GM12878 (cell line): ENCODE results near the gene MLXIP. TPM values are rescaled to one million over a fixed set of nuclear protein-coding genes. Genes with fewer than 3 reads are reported as not detected.

Experiments
- ATAC-seq: fragments of 200-7000 bp; cut with Tn5 transposase; 3 replicates; pipeline ENCODE4 v1.9.1; 2020; ENCODE audit warnings: mild to moderate bottlenecking, moderate library complexity
- BruUV-seq: library from RNA; stranded (reverse); fragments of 400-500 nt; replicated peaks from 2 replicates; lab custom pipeline; 2021; lab: Mats Ljungman, UMichigan
- CTCF ChIA-PET: fragments of 300-600 bp; sonication (Branson Sonifier 250); formaldehyde crosslinking; extraction: SDS; loops from one replicate; lab custom pipeline; 2021; ENCODE audit warnings: inconsistent platforms; lab: Yijun Ruan, JAX
- POLR2A ChIA-PET: fragments of 350-600 bp; formaldehyde crosslinking; extraction: SDS; loops from one replicate; lab custom pipeline; 2021; ENCODE audit warnings: inconsistent platforms; lab: Charles Lee
- RAD21 ChIA-PET: fragments of 300-600 bp; sonication (Branson Sonifier 250); formaldehyde crosslinking; loops from one replicate; lab custom pipeline; 2023; ENCODE audit warnings: antibody characterized with exemption; ENCODE audit not compliant: unreplicated experiment; lab: Charles Lee
- SMC1A ChIA-PET: fragments of 300-600 bp; sonication (Branson Sonifier 250); formaldehyde crosslinking; loops from one replicate; lab custom pipeline; 2023; ENCODE audit not compliant: unreplicated experiment, uncharacterized antibody; lab: Charles Lee
- DNase-seq: peaks from one replicate; pipeline ENCODE4 v3.0.0-alpha.2; 2011; ENCODE audit warnings: low read depth, low spot score
- FAIRE-seq: peaks from 3 replicates; lab custom pipeline; 2011; peaks lifted over from hg19 to GRCh38; lab: Jason Lieb, UNC
- H2AFZ ChIP-seq: 2 replicates; pipeline ENCODE4 v1.6.0; 2011; ENCODE audit warnings: low read depth, low read length, control low read depth; ENCODE audit not compliant: control insufficient read depth
- H3K27ac ChIP-seq: 2 replicates; pipeline ENCODE4 v1.5.1; 2011; ENCODE audit warnings: control low read depth; ENCODE audit not compliant: control insufficient read depth, insufficient read depth
- H3K27me3 ChIP-seq, 2 experiments: replicated peaks in 1 of 2; 2 replicates each; pipeline versions ENCODE4 v1.6.0 to v1.6.1; 2011; ENCODE audit warnings: low read length in 1 of 2; ENCODE audit not compliant: control insufficient read depth in 2 of 2, insufficient read depth in 2 of 2
- H3K36me3 ChIP-seq, 2 experiments: 2 replicates each; pipeline ENCODE4 v1.5.1; 2011; ENCODE audit warnings: low read length in 1 of 2; ENCODE audit not compliant: control insufficient read depth in 2 of 2, insufficient read depth in 2 of 2
- H3K4me1 ChIP-seq: 2 replicates; pipeline ENCODE4 v1.6.1; 2011; ENCODE audit warnings: mild to moderate bottlenecking, low read length, moderate library complexity, mixed read lengths; ENCODE audit not compliant: control insufficient read depth, insufficient read depth
- H3K4me2 ChIP-seq: 2 replicates; pipeline ENCODE4 v1.6.0; 2011; ENCODE audit warnings: control low read depth; ENCODE audit not compliant: control insufficient read depth, insufficient read depth
- H3K4me3 ChIP-seq: fragments of 200-600 bp; sonication (generic); 2 replicates; pipeline ENCODE4 v1.5.1; 2016
- H3K79me2 ChIP-seq: 2 replicates; pipeline ENCODE4 v1.6.0; 2011; ENCODE audit warnings: low read length; ENCODE audit not compliant: control insufficient read depth, insufficient read depth
- H3K9ac ChIP-seq: 2 replicates; pipeline ENCODE4 v1.8.0; 2011; ENCODE audit warnings: low read length, control low read depth, mixed read lengths; ENCODE audit not compliant: control insufficient read depth, insufficient read depth
- H3K9me3 ChIP-seq: replicated peaks from 3 replicates; pipeline ENCODE4 v1.5.1; 2011; ENCODE audit warnings: mild to moderate bottlenecking, low read length; ENCODE audit not compliant: control insufficient read depth, insufficient read depth
- H4K20me1 ChIP-seq: 2 replicates; pipeline ENCODE4 v1.6.0; 2011; ENCODE audit not compliant: control insufficient read depth, insufficient read depth
- CHD4 ChIP-seq: fragments of 200-600 bp; sonication (generic); IDR thresholded peaks from 2 replicates; pipeline ENCODE4 v1.6.1; 2016; ENCODE audit warnings: mild to moderate bottlenecking
- E4F1 ChIP-seq: fragments of 450-650 bp; IDR thresholded peaks from 2 replicates; pipeline ENCODE4 v1.6.1; 2018; ENCODE audit warnings: borderline replicate concordance, mild to moderate bottlenecking; ENCODE audit not compliant: partially characterized antibody
- EED ChIP-seq: sonication (generic); IDR thresholded peaks from 2 replicates; pipeline ENCODE4 v1.6.1; 2016; ENCODE audit warnings: antibody characterized with exemption, low read depth
- NBN ChIP-seq: fragments of 450-650 bp; IDR thresholded peaks from 2 replicates; pipeline ENCODE4 v1.6.1; 2016
- NKRF ChIP-seq: fragments of 450-650 bp; conservative IDR thresholded peaks from 2 replicates; pipeline ENCODE4 v1.6.1; 2017; ENCODE audit warnings: mild to moderate bottlenecking, moderate library complexity
- NR2C2 ChIP-seq: IDR thresholded peaks from 2 replicates; pipeline ENCODE4 v1.6.1; 2011; ENCODE audit warnings: borderline replicate concordance, low read depth; ENCODE audit not compliant: control insufficient read depth, insufficient read length
- WGBS: methylation state at CpG from one replicate; pipeline ENCODE4 v1.1.6; 2016; ENCODE audit warnings: low lambda C conversion rate; ENCODE audit not compliant: insufficient replicate concordance, insufficient coverage; ENCODE audit errors: missing lambda C conversion rate; 5-methylcytosine and 5-hydroxymethylcytosine counted together
- in situ Hi-C: fragments of 300-500 bp; cut with MboI; formaldehyde crosslinking; loops from 9 replicates; pipeline ENCODE4 v1.14.3; 2018; ENCODE audit warnings: mixed read lengths
- intact Hi-C: fragments of 100-400 bp; cut with micrococcal nuclease; formaldehyde crosslinking; loops from one replicate; pipeline ENCODE4 v1.14.2; 2022; ENCODE audit not compliant: unreplicated experiment
- polyA plus RNA-seq, 11 experiments: library from polyadenylated mRNA; depleted of rRNA in 4 of 11; unstranded in 6 of 11; stranded (reverse) in 5 of 11; fragments of >200 nt; fragmentation: Nextera tagmentation in 4 of 11; fragmentation: Illumina TruSeq in 1 of 11; extraction: Ambion mirVana in 4 of 11; extraction: Trizol in 1 of 11; gene quantifications; 1 replicate in 1 of 11; 2 replicates in 10 of 11; pipeline versions ENCODE4 v1.2.1 to v1.2.3, GENCODE V29; 2011 to 2016; ENCODE audit warnings: inconsistent platforms in 2 of 11, missing spikeins in 2 of 11, low read depth in 1 of 11
- total RNA-seq, 4 experiments: library from RNA; depleted of rRNA in 3 of 4; stranded (reverse); fragments of >200 nt in 3 of 4; fragmentation: Illumina TruSeq in 1 of 4; extraction: Trizol in 1 of 4; gene quantifications; 2 replicates each; pipeline versions ENCODE4 v1.2.1 to v1.2.3, GENCODE V29; 2013 to 2021
- TF ChIP-seq, protein P1 (sequence below): fragments of 450-650 bp; IDR thresholded peaks from 2 replicates; pipeline ENCODE4 v1.6.1; 2016; ENCODE audit warnings: mild to moderate bottlenecking

The MLXIP gene
- total and polyA plus RNA-seq, 10 of the 15 experiments (the other 5 are each of a cell fraction or from before 2014, with no cell fraction given) = 1.1 to 23.7 (median 7.0) TPM

DNA sequence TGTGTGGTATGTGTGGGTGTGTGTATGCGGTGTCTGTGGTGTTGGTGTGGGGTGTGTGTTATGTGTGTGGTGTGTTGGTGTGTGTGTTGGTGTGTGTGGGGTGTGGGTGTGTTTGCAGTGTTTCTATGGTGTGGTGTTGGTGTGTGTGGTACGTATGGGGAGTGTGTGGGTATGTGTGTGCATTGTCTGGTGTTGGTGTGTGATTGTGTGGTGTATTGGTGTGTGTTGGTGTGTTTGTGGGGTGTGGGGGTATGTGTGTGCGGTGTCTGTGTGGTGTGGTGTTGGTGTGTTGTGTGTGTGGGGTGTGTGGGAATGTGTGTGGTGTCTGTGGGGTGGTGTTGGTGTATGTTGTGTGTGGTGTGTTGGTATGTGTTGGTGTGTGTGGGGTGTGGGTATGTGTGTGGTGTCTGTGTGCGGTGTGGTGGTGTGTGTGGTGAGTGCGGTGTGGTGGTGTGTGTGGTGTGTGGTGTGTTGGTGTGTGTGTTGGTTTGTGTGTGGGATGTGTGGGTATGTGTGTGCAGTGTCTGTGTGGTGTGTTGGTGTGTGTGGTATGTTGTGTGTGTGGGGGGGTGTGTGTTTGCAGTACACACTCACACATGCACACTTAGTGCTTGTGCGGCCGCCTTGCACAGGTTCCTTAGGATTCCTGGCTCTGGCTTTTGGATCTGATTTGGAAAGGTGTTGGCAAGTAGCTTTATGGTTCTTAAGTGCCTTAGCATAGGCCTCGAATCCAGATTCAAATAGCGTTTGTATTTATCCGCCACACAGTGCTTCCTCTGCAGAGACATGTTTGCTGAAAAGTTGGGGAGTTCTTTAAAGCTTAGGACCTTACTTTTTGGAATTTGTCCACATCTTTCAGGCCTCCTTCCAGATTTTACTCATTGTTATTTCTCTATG lies 16.4 kb downstream of the MLXIP start:
- CTCF ChIA-PET = interaction anchor here (0.6 to 1.8 kb wide), 3 partner anchors 14 to 167 kb away, joined by 3 to 4 read pairs (median 3); no protein-coding TSS in a partner anchor
- BruUV-seq = no TSS peak
- POLR2A ChIA-PET = no interaction called here

More for the DNA sequence above, 16.4 kb downstream of the MLXIP start:
- in situ Hi-C loops = no loop called here
- Histone ChIP-seq H3K9ac (no peak overlapping the region), H3K36me3 (no peaks in the 10 kb centered on the region; a peak in 1 of 4 replicates), H4K20me1 (no peaks in the 10 kb centered on the region), H3K4me3 (no peak overlapping the region), H3K79me2 (no peaks in the 10 kb centered on the region; the same call in 1 of the 2 replicates), H3K27me3 (no peaks in the 10 kb centered on the region), H3K4me1 (peaks cover 8% of the 10 kb centered on the region), H3K27ac (no peak overlapping the region), H3K9me3 (no peaks in the 10 kb centered on the region; the same call in 2 of the 3 replicates), H2AFZ (no peak overlapping the region), H3K4me2 (no peak overlapping the region)
- ATAC-seq = no peak
- TF ChIP-seq E4F1 = no peak
- TF ChIP-seq EED = peak; percentile 62
- TF ChIP-seq CHD4 = 0 out of 2 replicates have a peak, but pooled peaks have one; percentile 72
- no peak for TF ChIP-seq NKRF
- TF ChIP-seq, protein P1, sequence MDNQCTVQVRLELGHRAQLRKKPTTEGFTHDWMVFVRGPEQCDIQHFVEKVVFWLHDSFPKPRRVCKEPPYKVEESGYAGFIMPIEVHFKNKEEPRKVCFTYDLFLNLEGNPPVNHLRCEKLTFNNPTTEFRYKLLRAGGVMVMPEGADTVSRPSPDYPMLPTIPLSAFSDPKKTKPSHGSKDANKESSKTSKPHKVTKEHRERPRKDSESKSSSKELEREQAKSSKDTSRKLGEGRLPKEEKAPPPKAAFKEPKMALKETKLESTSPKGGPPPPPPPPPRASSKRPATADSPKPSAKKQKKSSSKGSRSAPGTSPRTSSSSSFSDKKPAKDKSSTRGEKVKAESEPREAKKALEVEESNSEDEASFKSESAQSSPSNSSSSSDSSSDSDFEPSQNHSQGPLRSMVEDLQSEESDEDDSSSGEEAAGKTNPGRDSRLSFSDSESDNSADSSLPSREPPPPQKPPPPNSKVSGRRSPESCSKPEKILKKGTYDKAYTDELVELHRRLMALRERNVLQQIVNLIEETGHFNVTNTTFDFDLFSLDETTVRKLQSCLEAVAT = 0 out of 2 replicates have a peak, but pooled peaks have one; percentile 34
- TF ChIP-seq NR2C2 = peak; percentile 35
- 0 out of 2 replicates have a peak, but pooled peaks have one; percentile 31 for TF ChIP-seq NBN
- no peak for FAIRE-seq
- SMC1A ChIA-PET = interaction anchor here (0.6 to 0.8 kb wide), 2 partner anchors 12 to 27 kb away, joined by 3 read pairs; no protein-coding TSS in a partner anchor
- WGBS = 92% methylated on average over 10 of the region's 10 CpGs
- RAD21 ChIA-PET = no interaction called here
- intact Hi-C loops = no loop called here
- no peak for DNase-seq
